DOHH2 (cell line): ENCODE results near the gene MSL2.

Source experiments
- H3F3A ChIP-seq: fragments of 200-600 bp; sonication (generic), shearing (Covaris generic); 2 replicates; pipeline ENCODE4 v1.6.0; 2016; ENCODE audit warnings: antibody characterized with exemption, mild to moderate bottlenecking; ENCODE audit not compliant: control insufficient read depth, insufficient read depth
- H3K27ac ChIP-seq: fragments of 200-600 bp; sonication (generic); 2 replicates; pipeline ENCODE4 v1.5.1; 2014; ENCODE audit warnings: low read depth, mild to moderate bottlenecking, low read length, moderate library complexity
- H3K27me3 ChIP-seq: fragments of 200-600 bp; sonication (generic); 2 replicates; pipeline ENCODE4 v1.6.1; 2014; ENCODE audit warnings: mild to moderate bottlenecking, low read length, mixed read lengths; ENCODE audit not compliant: control insufficient read depth
- H3K36me3 ChIP-seq: fragments of 200-600 bp; sonication (generic); 2 replicates; pipeline ENCODE4 v1.6.1; 2014; ENCODE audit warnings: mild to moderate bottlenecking, low read length, moderate library complexity, mixed read lengths; ENCODE audit not compliant: control insufficient read depth
- H3K4me1 ChIP-seq: fragments of 200-600 bp; sonication (generic); 2 replicates; pipeline ENCODE4 v1.6.1; 2014; ENCODE audit warnings: mild to moderate bottlenecking, low read length, mixed read lengths; ENCODE audit not compliant: control insufficient read depth
- H3K4me2 ChIP-seq: fragments of 200-600 bp; sonication (generic); 2 replicates; pipeline ENCODE4 v1.6.0; 2014; ENCODE audit warnings: mild to moderate bottlenecking, low read length, moderate library complexity
- H3K4me3 ChIP-seq: fragments of 200-600 bp; sonication (generic); 2 replicates; pipeline ENCODE4 v1.5.1; 2014; ENCODE audit warnings: mild to moderate bottlenecking, low read length, mixed read lengths
- H3K79me2 ChIP-seq: fragments of 200-600 bp; sonication (generic); 2 replicates; pipeline ENCODE4 v1.6.1; 2014; ENCODE audit warnings: mild to moderate bottlenecking, low read length, mixed read lengths; ENCODE audit not compliant: control insufficient read depth
- H3K9me2 ChIP-seq: fragments of 200-600 bp; sonication (generic); replicated peaks from 2 replicates; pipeline ENCODE4 v1.6.1; 2014; ENCODE audit warnings: mild to moderate bottlenecking, low read length, mixed read lengths; ENCODE audit not compliant: control insufficient read depth
- H3K9me3 ChIP-seq: fragments of 200-600 bp; sonication (generic); 2 replicates; pipeline ENCODE4 v1.6.1; 2014; ENCODE audit warnings: antibody characterized with exemption, low read length, mixed read lengths; ENCODE audit not compliant: control insufficient read depth, insufficient read depth
- H4K20me1 ChIP-seq: fragments of 200-600 bp; sonication (generic); 2 replicates; pipeline ENCODE4 v1.6.0; 2014; ENCODE audit warnings: low read depth, mild to moderate bottlenecking, antibody characterized with exemption, low read length, moderate library complexity; ENCODE audit not compliant: control insufficient read depth, insufficient read depth
- EZH2phosphoT487 ChIP-seq: fragments of 200-600 bp; sonication (generic); IDR thresholded peaks from 2 replicates; pipeline ENCODE4 v1.6.1; 2017; ENCODE audit warnings: borderline replicate concordance, mild to moderate bottlenecking, antibody characterized with exemption, low read length, moderate library complexity, mixed read lengths
- TF ChIP-seq, protein P1 (sequence below): fragments of 200-600 bp; sonication (generic); IDR thresholded peaks from one replicate; pipeline ENCODE4 v1.5.1; 2014; ENCODE audit warnings: antibody characterized with exemption, mild to moderate bottlenecking, low read depth, low read length; ENCODE audit not compliant: poor library complexity, severe bottlenecking

The MSL2 gene

GRCh38 chr3:136197159-136197793 is 1.1 kb upstream of the MSL2 start:
- peaks cover 23% of the 10 kb centered on the region for H4K20me1 ChIP-seq
- H3K9me2 ChIP-seq: no peaks in the 10 kb centered on the region
- TF ChIP-seq, protein P1, sequence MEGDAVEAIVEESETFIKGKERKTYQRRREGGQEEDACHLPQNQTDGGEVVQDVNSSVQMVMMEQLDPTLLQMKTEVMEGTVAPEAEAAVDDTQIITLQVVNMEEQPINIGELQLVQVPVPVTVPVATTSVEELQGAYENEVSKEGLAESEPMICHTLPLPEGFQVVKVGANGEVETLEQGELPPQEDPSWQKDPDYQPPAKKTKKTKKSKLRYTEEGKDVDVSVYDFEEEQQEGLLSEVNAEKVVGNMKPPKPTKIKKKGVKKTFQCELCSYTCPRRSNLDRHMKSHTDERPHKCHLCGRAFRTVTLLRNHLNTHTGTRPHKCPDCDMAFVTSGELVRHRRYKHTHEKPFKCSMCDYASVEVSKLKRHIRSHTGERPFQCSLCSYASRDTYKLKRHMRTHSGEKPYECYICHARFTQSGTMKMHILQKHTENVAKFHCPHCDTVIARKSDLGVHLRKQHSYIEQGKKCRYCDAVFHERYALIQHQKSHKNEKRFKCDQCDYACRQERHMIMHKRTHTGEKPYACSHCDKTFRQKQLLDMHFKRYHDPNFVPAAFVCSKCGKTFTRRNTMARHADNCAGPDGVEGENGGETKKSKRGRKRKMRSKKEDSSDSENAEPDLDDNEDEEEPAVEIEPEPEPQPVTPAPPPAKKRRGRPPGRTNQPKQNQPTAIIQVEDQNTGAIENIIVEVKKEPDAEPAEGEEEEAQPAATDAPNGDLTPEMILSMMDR: no peak
- TF ChIP-seq EZH2phosphoT487: no peak
- no peaks in the 10 kb centered on the region for H3K27me3 ChIP-seq
- peaks cover 25% of the 10 kb centered on the region for H3K4me1 ChIP-seq
- H3K9me3 ChIP-seq: 0 out of 2 replicates have a peak, but pooled peaks cover 3% of the 10 kb centered on the region
- H3K4me3 ChIP-seq: peak overlapping the region; percentile 87
- H3K27ac ChIP-seq: peak overlapping the region; percentile 83
- H3K36me3 ChIP-seq: peaks cover 33% of the 10 kb centered on the region
- peak overlapping the region; percentile 76 for H3K4me2 ChIP-seq
- H3F3A ChIP-seq: peaks cover 3% of the 10 kb centered on the region
- peaks cover 45% of the 10 kb centered on the region for H3K79me2 ChIP-seq

DNA sequence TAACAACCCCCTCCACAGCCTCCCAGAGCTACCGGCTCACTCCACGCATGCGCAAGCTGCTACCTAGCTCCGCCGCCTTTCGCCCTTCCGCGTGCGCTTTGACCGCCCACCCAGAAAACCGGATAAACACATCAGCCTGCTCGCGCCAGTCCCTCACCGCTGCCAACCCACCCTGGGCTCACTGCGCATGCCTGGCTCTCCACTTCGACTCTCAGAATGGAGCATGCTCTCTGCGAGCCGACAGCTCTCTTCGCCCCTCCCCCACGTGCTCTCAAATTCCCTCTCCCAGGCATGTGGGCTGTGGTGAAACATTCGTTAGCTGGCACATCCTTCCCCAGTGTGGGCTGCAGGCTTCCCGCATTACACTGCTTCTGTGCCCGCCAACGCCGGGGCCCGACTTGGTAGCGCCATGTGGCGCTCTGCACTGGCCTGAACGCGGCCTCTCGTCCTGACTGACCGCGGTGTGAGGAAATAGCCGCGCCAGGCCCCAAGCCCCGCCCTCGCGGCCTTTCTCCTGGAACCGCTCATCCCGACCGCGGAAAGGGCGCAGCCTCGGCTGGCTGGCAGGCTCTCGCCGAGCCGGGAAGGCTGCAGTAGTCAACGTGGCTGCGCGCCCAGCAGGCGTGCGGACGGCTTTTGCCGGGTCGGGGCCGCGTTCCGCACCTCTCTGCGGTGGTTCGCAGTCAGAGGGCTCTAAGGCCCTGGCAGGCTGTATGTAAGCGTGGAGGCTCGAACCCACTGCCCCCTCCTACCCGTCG is 445 bp upstream of the MSL2 start:
- peak overlapping the region; percentile 83 for H3K27ac ChIP-seq
- peaks cover 32% of the 10 kb centered on the region for H3K4me1 ChIP-seq
- TF ChIP-seq EZH2phosphoT487: no peak
- TF ChIP-seq, protein P1: no peak
- peaks cover 52% of the 10 kb centered on the region for H3K79me2 ChIP-seq
- H3K9me3 ChIP-seq: 0 out of 2 replicates have a peak, but pooled peaks cover 3% of the 10 kb centered on the region
- peaks cover 3% of the 10 kb centered on the region for H3F3A ChIP-seq
- H3K4me2 ChIP-seq: peak overlapping the region; percentile 76
- H3K9me2 ChIP-seq: no peaks in the 10 kb centered on the region
- peaks cover 27% of the 10 kb centered on the region for H4K20me1 ChIP-seq
- H3K36me3 ChIP-seq: peaks cover 40% of the 10 kb centered on the region
- H3K4me3 ChIP-seq: peak overlapping the region; percentile 87
- H3K27me3 ChIP-seq: no peaks in the 10 kb centered on the region

DNA sequence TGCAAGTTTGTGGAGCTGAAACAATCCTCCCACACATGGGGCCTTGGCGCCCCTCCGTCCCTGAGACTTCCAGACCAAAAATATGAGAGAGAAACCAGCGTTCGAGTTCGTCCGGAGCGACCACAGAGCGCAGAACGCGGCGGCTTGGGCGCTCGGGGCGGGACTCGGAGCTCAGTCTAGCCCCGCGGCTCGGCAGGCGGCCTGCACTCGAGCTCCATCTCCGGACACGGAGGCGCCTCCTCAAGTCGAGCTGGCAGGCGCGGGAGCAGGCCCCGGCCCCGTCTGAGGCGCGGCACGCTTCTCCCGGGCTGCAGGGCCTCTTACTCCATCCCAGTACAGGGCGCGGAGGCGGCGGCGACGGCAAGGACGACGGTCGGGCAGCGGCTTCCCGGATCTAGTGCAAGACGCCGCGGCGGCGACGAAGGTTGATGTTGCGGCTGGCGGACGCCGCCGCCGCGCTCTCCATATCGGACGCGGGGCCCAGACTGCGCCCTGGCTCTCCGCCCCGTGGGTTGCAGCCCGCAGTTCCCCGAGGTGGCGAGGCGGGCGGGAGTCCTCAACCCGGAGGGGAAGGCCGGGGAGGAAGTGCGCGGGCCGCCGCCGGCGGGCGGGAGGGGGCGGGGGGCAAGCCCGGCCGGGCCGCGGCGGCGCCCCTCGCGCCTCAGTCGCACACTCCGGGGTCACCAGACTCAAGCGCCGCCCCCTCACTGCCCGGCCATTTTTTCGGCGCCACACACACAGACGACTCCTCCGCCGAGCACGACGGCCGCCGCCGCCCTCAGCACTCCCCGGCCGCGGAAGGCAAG is 674 bp downstream of the MSL2 start:
- Histone ChIP-seq H4K20me1 (peaks cover 36% of the 10 kb centered on the region), H3K4me1 (peaks cover 43% of the 10 kb centered on the region), H3F3A (peaks cover 3% of the 10 kb centered on the region)

More for the DNA sequence above, 674 bp downstream of the MSL2 start:
- Histone ChIP-seq H3K27me3 (no peaks in the 10 kb centered on the region), H3K27ac (peak overlapping the region; percentile 83), H3K36me3 (peaks cover 50% of the 10 kb centered on the region), H3K4me3 (peak overlapping the region; percentile 87), H3K4me2 (peak overlapping the region; percentile 65), H3K9me2 (no peaks in the 10 kb centered on the region), H3K9me3 (0 out of 2 replicates have a peak, but pooled peaks cover 3% of the 10 kb centered on the region), H3K79me2 (peaks cover 63% of the 10 kb centered on the region)
- TF ChIP-seq, protein P1: no peak
- TF ChIP-seq EZH2phosphoT487: no peak
